GM21723 (cell line): ENCODE measurements around the gene SEPTIN8.

Experiments
- ATAC-seq: cut with Tn5 transposase; IDR thresholded peaks from one replicate; pipeline ENCODE4 v1.9.1; 2021; ENCODE audit warnings: mild to moderate bottlenecking, moderate library complexity; ENCODE audit not compliant: unreplicated experiment

The SEPTIN8 gene, protein sequence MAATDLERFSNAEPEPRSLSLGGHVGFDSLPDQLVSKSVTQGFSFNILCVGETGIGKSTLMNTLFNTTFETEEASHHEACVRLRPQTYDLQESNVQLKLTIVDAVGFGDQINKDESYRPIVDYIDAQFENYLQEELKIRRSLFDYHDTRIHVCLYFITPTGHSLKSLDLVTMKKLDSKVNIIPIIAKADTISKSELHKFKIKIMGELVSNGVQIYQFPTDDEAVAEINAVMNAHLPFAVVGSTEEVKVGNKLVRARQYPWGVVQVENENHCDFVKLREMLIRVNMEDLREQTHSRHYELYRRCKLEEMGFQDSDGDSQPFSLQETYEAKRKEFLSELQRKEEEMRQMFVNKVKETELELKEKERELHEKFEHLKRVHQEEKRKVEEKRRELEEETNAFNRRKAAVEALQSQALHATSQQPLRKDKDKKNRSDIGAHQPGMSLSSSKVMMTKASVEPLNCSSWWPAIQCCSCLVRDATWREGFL

GRCh38 chr5:132777209-132778069, at the start of gene SEPTIN8:
TSS of gene SEPTIN8 (minus strand) at chr5:132777239. CDS start at chr5:132777137, 102 bp downstream.
- peak; percentile 74 for ATAC-seq

DNA sequence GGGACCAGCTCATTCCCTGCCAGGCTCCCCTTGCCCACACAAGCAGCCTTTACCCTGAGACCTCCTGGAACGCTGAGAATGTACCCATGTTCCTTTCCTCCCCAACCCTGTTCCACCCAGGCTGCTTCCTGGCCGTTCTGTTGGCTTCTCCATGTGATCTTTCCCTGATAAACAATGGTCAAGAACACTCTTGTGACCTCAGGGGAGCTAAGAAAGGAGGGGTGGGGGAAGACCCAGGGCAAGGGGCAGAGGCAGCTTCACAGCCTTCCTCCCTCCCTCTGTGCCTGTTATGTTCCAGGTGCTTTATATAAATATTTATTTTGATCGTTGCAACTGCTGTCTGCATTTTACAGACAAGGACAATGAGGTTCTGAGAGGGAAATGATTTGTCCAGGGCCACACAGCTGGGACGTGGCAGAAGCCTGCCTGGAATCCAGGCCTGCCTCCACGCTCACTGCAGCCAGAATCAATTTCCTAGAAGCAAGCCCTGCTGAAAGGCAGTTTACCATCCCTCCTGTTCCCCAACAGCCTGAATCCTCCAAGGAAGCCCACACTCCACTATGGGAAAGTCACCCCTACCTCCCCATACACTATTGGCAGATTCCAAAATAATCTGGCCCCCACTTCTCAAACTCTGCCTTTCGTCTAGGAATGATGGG, 49.5 kb upstream of the SEPTIN8 start:
- no peak for ATAC-seq

DNA sequence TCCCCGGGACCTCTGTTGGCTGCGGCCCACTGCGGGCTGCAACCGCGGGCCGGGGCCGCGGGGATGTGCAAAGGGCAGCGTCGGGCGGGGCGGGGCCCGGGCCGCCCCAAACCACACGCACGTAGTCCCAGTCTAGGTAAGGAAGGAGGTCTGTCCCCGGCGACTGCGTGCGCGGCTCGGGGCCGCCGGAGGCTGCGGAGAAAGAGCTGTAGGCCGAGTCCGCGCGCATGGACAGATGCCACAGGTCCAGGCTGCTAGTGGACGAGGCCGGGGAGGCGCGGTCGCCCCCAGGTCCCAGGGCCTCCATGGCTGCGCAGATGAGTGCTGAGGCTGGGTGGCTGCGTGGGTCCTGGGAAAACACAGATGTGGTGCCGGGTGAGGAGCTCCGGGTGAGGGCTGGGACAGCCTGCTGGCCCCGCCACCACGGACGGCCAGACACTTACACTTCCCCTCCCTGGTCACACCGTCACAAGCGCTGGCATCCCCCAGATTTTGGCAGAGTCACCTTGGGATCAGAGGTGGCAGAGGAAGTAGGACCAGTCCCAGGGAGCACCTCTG, 48.9 kb upstream of the SEPTIN8 start:
- ATAC-seq = no peak

- no peak for ATAC-seq
Measured at GRCh38 chr5:132825033-132825833, 48.2 kb upstream of the SEPTIN8 start.

DNA sequence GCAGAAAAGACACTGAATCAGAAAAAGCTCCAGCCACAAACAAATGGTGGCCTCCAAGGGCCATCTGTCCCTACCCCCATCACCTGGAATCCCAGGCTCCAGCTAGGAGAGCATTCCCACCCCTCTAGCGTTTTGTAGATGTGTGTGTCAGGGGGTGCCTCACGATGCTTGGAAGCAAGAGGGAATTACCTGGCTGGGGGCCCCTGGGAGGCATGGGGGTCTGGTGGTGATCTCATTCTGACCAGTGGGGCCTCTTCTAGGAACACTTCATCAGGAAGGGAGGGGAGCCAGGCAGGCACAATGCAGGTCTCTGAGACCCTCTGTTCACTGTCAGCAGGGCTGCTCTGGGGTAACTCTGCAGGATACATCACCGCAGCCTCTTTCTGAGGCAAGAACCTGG, 47.4 kb upstream of the SEPTIN8 start:
- ATAC-seq = no peak

- ATAC-seq = no peak
Measured at GRCh38 chr5:132823481-132824050, 46.5 kb upstream of the SEPTIN8 start.

- no peak for ATAC-seq
Measured at GRCh38 chr5:132822650-132823480, 45.8 kb upstream of the SEPTIN8 start.

DNA sequence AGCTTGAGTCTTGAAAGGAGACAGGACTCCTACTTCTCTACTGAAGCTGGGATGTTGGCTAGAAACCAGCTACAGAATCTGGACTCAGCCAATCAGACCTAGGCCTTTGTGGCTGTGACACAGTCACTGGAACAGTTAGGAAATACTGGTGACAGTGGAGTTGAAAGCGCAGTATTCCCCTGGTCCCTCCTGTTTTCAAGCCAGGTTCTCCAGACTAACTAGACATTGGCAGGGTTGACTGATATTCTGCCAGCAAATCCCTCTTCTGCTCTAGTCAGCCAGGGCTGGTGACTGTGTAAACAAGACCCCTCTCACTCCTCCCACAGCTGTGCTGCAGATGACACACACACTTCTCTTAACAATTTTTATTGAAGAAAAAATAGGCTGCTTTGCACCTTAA, 44.8 kb upstream of the SEPTIN8 start:
- no peak for ATAC-seq

GRCh38 chr5:132821350-132821749, 44.3 kb upstream of the SEPTIN8 start:
- no peak for ATAC-seq

DNA sequence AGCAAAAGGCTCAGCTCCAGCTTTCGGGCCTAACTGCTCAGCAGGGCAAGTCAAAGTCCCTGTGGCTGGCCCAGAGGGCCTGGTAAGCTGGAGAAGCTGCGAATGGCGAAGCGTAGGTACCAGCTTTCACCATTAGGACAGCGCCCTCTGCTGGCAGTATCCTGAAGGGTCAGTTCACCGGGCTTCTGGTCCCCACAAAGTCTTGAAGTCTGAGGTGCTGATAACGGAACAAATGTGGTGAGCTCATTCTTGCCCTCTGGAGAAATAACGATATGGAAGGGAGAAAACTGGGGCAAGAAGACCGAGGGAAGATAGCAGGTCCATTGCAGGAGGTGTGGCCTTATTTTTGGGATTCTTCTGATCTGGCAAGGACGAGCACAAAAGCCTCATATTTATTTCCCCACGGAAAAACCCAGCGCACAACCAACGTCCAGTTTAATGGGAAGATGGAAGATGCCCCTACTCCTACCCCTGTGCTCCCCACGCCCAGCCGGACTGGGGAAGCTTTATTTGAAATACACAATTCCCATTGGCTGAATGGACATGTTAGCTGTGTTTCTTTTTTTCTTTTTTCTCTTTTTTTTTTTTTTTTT, 43.2 kb upstream of the SEPTIN8 start:
- peak; percentile 82 for ATAC-seq

GRCh38 chr5:132819468-132819867, 42.4 kb upstream of the SEPTIN8 start:
- no peak for ATAC-seq

DNA sequence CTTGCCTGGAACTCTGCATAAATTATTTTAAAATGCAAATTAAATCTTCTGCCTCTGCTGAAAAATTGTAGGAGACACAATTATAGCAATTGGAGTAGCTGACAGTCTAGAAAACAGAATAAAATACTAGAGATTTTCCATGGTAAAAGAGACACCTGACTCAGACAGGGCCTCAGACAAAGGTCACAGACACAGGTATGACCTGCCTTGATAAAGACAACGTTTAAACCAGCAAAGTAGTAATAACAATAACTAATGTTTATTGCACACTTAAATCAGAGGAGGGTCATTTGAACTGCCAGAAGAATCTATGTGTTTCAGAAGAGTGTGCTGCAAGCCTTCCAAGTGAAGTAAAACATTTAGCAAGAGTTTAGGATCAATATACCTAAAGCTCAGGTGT, 40.0 kb upstream of the SEPTIN8 start:
- no peak for ATAC-seq

DNA sequence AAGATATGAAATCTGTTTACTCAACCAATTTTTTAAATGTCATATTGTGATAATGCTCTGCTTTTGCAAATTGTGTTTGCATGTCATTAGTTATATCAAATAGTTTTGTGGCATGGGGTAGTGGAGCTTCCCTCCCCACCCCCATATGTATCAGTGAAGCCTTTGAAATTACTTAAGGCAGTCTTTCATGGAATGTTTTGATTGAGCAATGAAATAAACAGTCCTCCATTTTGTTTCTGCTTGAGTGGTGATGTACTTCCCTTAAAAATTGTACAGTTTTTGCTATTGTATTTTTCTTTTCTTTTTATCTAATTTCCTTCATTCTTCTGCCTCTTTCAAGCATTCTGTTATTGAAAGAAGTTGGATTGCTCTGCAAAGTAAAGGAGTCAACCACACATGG, 39.5 kb upstream of the SEPTIN8 start:
- ATAC-seq = no peak

DNA sequence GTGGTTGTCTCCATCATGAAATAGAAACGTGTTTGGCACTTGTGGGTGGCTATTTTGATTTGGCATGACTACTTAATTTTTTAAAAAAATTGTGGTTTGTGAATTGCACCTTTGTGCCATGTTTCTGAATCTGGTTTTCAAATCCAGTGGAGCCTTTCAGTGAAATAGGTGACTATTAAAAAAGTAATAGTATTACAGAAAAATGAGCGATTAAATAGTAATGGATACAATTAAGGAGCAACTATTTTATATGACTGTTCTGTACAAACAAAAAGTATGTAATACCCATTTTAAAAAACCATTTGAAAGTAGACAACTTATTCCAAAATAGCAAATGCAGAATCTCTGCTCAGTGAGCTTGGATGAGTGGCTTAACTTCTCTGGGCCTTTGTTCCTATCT, 39.0 kb upstream of the SEPTIN8 start:
- no peak for ATAC-seq

DNA sequence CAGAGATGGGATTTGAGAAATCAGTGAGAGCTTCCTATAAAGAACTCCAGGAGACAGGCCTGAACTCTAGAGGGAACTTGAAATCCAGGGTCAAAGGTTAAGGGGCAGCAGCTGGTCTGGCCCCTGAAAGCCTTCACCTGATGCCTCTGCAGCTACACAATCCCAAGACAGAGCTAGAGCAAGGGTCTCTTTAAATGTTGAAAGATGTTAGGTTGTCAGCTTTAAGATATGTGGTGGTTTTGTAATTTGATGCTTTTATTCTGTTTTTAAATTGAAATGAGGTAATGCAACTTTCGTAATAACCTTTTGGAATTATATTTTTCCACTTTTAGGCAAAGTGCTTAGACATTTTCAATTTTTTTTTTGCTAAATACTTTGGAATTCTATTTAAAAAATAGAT, 38.4 kb upstream of the SEPTIN8 start:
- ATAC-seq = no peak

- ATAC-seq = no peak
Measured at GRCh38 chr5:132814503-132815294, 37.7 kb upstream of the SEPTIN8 start.

DNA sequence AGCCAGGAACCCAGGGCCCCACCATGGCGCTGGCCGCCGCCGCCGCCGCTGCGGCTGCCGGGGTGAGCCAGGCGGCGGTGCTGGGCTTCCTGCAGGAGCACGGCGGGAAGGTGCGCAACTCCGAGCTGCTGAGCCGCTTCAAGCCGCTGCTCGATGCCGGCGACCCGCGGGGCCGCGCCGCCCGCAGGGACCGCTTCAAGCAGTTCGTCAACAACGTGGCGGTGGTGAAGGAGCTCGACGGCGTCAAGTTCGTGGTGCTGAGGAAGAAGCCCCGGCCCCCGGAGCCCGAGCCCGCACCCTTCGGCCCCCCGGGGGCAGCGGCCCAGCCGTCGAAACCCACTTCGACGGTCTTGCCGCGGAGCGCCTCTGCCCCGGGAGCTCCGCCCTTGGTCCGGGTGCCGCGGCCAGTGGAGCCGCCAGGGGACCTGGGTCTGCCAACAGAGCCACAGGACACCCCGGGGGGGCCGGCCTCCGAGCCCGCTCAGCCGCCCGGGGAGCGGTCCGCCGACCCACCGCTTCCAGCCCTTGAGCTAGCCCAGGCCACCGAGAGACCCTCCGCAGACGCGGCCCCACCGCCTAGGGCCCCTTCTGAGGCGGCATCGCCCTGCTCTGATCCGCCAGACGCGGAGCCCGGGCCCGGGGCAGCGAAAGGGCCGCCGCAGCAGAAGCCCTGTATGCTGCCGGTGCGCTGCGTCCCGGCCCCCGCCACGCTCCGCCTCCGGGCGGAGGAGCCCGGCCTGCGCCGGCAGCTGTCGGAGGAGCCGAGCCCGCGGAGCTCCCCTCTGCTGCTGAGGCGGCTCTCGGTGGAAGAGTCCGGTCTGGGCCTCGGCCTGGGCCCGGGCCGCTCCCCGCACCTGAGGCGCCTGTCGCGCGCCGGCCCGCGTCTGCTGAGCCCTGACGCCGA, 36.8 kb upstream of the SEPTIN8 start:
- ATAC-seq = no peak
